ENCODE data around the gene GOLGB1.

GOLGB1 gene

DNA sequence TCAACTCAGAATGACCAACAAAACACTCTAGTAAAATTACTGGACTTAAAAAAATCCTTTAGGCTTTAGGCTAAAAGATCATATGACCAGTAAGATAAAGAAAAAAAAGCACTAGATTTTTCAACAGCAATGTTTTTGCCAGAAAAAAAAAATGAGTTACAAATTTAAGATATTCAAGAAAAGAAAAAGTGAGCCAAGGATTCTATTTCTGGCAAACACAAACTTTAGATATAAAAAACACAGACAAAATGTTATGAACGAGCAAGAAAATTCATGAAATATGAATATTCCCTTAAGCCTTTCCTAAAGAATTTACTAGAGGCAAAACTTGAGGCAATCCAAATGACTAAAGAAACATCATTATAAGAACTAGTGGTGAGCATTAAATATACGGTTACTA is 8.6 kb downstream of the GOLGB1 start:
- H3K4me3 ChIP-seq (ENCODE audit: low read length) = no peak overlapping the region
- 0 out of 2 replicates have a peak, but pooled peaks cover 4% of the 10 kb centered on the region for H3F3A ChIP-seq (ENCODE audit: insufficient read depth, low read length)
- H3K79me2 ChIP-seq (ENCODE audit: low read length) = peaks cover 90% of the 10 kb centered on the region
- DNase-seq = no peak
- TF ChIP-seq EZH2 (optimal IDR thresholded peaks at IDR 0.05; ENCODE audit: low read depth, low read length) (no peak), EZH2phosphoT487 (IDR thresholded peaks at IDR 0.05; ENCODE audit: low read length) (no peak)
- TF ChIP-seq, protein P1, sequence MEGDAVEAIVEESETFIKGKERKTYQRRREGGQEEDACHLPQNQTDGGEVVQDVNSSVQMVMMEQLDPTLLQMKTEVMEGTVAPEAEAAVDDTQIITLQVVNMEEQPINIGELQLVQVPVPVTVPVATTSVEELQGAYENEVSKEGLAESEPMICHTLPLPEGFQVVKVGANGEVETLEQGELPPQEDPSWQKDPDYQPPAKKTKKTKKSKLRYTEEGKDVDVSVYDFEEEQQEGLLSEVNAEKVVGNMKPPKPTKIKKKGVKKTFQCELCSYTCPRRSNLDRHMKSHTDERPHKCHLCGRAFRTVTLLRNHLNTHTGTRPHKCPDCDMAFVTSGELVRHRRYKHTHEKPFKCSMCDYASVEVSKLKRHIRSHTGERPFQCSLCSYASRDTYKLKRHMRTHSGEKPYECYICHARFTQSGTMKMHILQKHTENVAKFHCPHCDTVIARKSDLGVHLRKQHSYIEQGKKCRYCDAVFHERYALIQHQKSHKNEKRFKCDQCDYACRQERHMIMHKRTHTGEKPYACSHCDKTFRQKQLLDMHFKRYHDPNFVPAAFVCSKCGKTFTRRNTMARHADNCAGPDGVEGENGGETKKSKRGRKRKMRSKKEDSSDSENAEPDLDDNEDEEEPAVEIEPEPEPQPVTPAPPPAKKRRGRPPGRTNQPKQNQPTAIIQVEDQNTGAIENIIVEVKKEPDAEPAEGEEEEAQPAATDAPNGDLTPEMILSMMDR (IDR thresholded peaks at IDR 0.05; ENCODE audit: low read length) = no peak
- no peaks in the 10 kb centered on the region for H3K9me2 ChIP-seq (replicated peaks; ENCODE audit: insufficient read depth, low read length)
- H3K36me3 ChIP-seq (replicated peaks; ENCODE audit: insufficient read depth, low read length) = no peaks in the 10 kb centered on the region
- no peak overlapping the region for H3K4me2 ChIP-seq (ENCODE audit: low read depth, low read length)
- H3K27ac ChIP-seq (ENCODE audit: low read length) = no peak overlapping the region
- H4K20me1 ChIP-seq (ENCODE audit: insufficient read depth, low read length) = peaks cover 3% of the 10 kb centered on the region; the same call in 1 of the 2 replicates
- no peaks in the 10 kb centered on the region for H3K4me1 ChIP-seq (ENCODE audit: low read length)
- no peak overlapping the region for H3K9ac ChIP-seq (ENCODE audit: low read length)
- no peaks in the 10 kb centered on the region for H3K9me3 ChIP-seq (replicated peaks; ENCODE audit: insufficient read depth, low read length)
- no peak overlapping the region for H2AFZ ChIP-seq (ENCODE audit: low read length)
- H3K27me3 ChIP-seq (replicated peaks; ENCODE audit: insufficient read depth, low read length) = no peaks in the 10 kb centered on the region

DNA sequence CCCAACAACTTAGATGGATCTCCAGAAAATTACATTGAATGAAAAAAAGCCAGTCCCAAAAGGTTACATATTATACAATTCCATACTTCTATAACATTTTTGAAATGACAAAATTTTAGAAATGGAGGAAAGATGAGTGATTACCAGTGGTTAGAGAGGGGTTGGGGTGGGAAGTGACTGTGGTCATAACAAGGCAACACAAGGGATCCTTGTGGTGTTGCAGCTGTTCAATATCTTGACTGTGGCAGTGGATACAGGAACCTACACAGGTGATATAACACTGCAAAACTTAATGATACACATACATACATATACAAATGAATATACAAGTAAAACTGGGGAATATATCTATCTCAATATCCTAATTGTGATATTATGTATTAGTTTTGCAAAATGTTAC is 9.6 kb downstream of the GOLGB1 start:
- TF ChIP-seq EZH2 (optimal IDR thresholded peaks at IDR 0.05; ENCODE audit: low read depth, low read length) (no peak), EZH2phosphoT487 (IDR thresholded peaks at IDR 0.05; ENCODE audit: low read length) (no peak)
- TF ChIP-seq, protein P1 (IDR thresholded peaks at IDR 0.05; ENCODE audit: low read length) = no peak
- Histone ChIP-seq H4K20me1 (ENCODE audit: insufficient read depth, low read length) (peaks cover 3% of the 10 kb centered on the region; the same call in 1 of the 2 replicates), H3K27ac (ENCODE audit: low read length) (no peak overlapping the region), H3K9me3 (replicated peaks; ENCODE audit: insufficient read depth, low read length) (no peaks in the 10 kb centered on the region), H3K9ac (ENCODE audit: low read length) (no peak overlapping the region), H3K27me3 (replicated peaks; ENCODE audit: insufficient read depth, low read length) (no peaks in the 10 kb centered on the region), H3K9me2 (replicated peaks; ENCODE audit: insufficient read depth, low read length) (no peaks in the 10 kb centered on the region), H3F3A (ENCODE audit: insufficient read depth, low read length) (no peaks in the 10 kb centered on the region), H3K36me3 (replicated peaks; ENCODE audit: insufficient read depth, low read length) (no peaks in the 10 kb centered on the region), H3K4me3 (ENCODE audit: low read length) (no peak overlapping the region), H3K4me1 (ENCODE audit: low read length) (no peaks in the 10 kb centered on the region), H3K79me2 (ENCODE audit: low read length) (peaks cover 92% of the 10 kb centered on the region), H3K4me2 (ENCODE audit: low read depth, low read length) (no peak overlapping the region), H2AFZ (ENCODE audit: low read length) (no peak overlapping the region)
- DNase-seq = no peak

DNA sequence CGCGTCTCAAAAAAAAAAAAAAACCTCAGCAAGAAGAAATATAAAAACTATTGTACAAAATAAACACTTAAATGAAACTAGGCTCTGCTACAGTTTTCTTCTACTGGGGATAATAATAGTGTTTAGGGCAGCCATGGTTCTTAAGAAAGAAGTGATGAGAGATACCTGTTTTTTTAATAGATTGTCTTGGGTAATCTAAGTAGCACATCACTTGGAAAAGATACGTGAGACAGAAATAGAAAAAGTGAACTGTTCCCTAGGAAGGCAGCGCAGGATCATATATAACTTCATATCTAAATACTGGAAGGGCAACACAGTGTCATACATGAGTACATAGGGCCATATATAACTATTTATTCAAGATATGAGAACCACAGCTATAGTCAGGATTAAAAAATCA is 11.9 kb downstream of the GOLGB1 start:
- H4K20me1 ChIP-seq (ENCODE audit: insufficient read depth, low read length) = peaks cover 3% of the 10 kb centered on the region; the same call in 1 of the 2 replicates
- H3K27me3 ChIP-seq (replicated peaks; ENCODE audit: insufficient read depth, low read length) = no peaks in the 10 kb centered on the region
- no peak for DNase-seq
- no peak overlapping the region for H2AFZ ChIP-seq (ENCODE audit: low read length)
- no peaks in the 10 kb centered on the region for H3K9me2 ChIP-seq (replicated peaks; ENCODE audit: insufficient read depth, low read length)
- H3K79me2 ChIP-seq (ENCODE audit: low read length) = peaks cover 93% of the 10 kb centered on the region
- TF ChIP-seq EZH2 (optimal IDR thresholded peaks at IDR 0.05; ENCODE audit: low read depth, low read length) = no peak
- TF ChIP-seq, protein P1 (IDR thresholded peaks at IDR 0.05; ENCODE audit: low read length) = no peak
- no peak for TF ChIP-seq EZH2phosphoT487 (IDR thresholded peaks at IDR 0.05; ENCODE audit: low read length)
- H3K4me3 ChIP-seq (ENCODE audit: low read length) = no peak overlapping the region
- H3F3A ChIP-seq (ENCODE audit: insufficient read depth, low read length) = no peaks in the 10 kb centered on the region
- H3K27ac ChIP-seq (ENCODE audit: low read length) = no peak overlapping the region
- H3K9me3 ChIP-seq (replicated peaks; ENCODE audit: insufficient read depth, low read length) = no peaks in the 10 kb centered on the region
- no peaks in the 10 kb centered on the region for H3K36me3 ChIP-seq (replicated peaks; ENCODE audit: insufficient read depth, low read length)
- H3K4me2 ChIP-seq (ENCODE audit: low read depth, low read length) = no peak overlapping the region
- H3K4me1 ChIP-seq (ENCODE audit: low read length) = no peaks in the 10 kb centered on the region
- H3K9ac ChIP-seq (ENCODE audit: low read length) = no peak overlapping the region

Data from MM.1S (cell line).